A673 (cell line): ENCODE data around the gene FREY1. TPM values are rescaled to one million over a fixed set of nuclear protein-coding genes. Genes with fewer than 3 reads are reported as not detected.
A peak's percentile ranks its signal among the peaks of the same experiment; 100 is the strongest.

ENCODE experiments used
- BruUV-seq: library from RNA; stranded (reverse); fragments of 400-500 nt; replicated peaks from 2 replicates; lab custom pipeline; 2021; lab: Mats Ljungman, UMichigan
- CTCF ChIA-PET: fragments of 300-600 bp; sonication (Branson Sonifier 250); formaldehyde crosslinking; loops from one replicate; lab custom pipeline; 2022; ENCODE audit warnings: antibody characterized with exemption; lab: Charles Lee
- POLR2A ChIA-PET: fragments of 300-600 bp; sonication (Branson Sonifier 250); formaldehyde crosslinking; loops from one replicate; lab custom pipeline; 2022; ENCODE audit warnings: antibody characterized with exemption; ENCODE audit not compliant: low non-redundant PET; lab: Charles Lee
- DNase-seq: peaks from one replicate; pipeline ENCODE4 v3.0.0-alpha.2; 2015; ENCODE audit warnings: low spot score
- H3K27ac ChIP-seq: fragments of 200-600 bp; sonication (generic); 2 replicates; pipeline ENCODE4 v1.5.1; 2016; ENCODE audit warnings: mixed run types, low read depth, mild to moderate bottlenecking, mixed read lengths, antibody characterized with exemption, low read length; ENCODE audit not compliant: poor library complexity, severe bottlenecking
- H3K27me3 ChIP-seq: fragments of 200-600 bp; sonication (generic); replicated peaks from 2 replicates; pipeline ENCODE4 v1.6.1; 2017; ENCODE audit warnings: mixed run types, low read depth, mild to moderate bottlenecking, mixed read lengths, antibody characterized with exemption, low read length; ENCODE audit not compliant: insufficient read depth, poor library complexity
- H3K36me3 ChIP-seq: fragments of 200-600 bp; sonication (generic); 2 replicates; pipeline ENCODE4 v1.6.1; 2016; ENCODE audit warnings: mixed run types, mild to moderate bottlenecking, mixed read lengths, antibody characterized with exemption, low read length; ENCODE audit not compliant: insufficient read depth, poor library complexity, severe bottlenecking
- H3K4me1 ChIP-seq: fragments of 200-600 bp; sonication (generic); 2 replicates; pipeline ENCODE4 v1.6.1; 2017; ENCODE audit warnings: mixed run types, mild to moderate bottlenecking, mixed read lengths, antibody characterized with exemption, low read length; ENCODE audit not compliant: insufficient read depth, poor library complexity, severe bottlenecking
- H3K4me3 ChIP-seq: fragments of 200-600 bp; sonication (generic); 2 replicates; pipeline ENCODE4 v1.5.1; 2016; ENCODE audit warnings: low read depth, mixed run types, mild to moderate bottlenecking, mixed read lengths, low read length; ENCODE audit not compliant: poor library complexity, severe bottlenecking
- H3K9me3 ChIP-seq: fragments of 200-600 bp; sonication (generic); 2 replicates; pipeline ENCODE4 v1.6.1; 2016; ENCODE audit warnings: mixed run types, low read depth, mild to moderate bottlenecking, mixed read lengths, antibody characterized with exemption, low read length; ENCODE audit not compliant: poor library complexity, severe bottlenecking
- CTCF ChIP-seq: fragments of 300-800, 200-600 bp; sonication (generic); conservative IDR thresholded peaks from 2 replicates; pipeline ENCODE4 v1.5.1; 2017; ENCODE audit warnings: low read depth, mild to moderate bottlenecking, antibody characterized with exemption, low read length, moderate library complexity, mixed read lengths
- EZH2 ChIP-seq: fragments of 200-600 bp; sonication (generic); IDR thresholded peaks from 2 replicates; pipeline ENCODE4 v1.6.1; 2017; ENCODE audit warnings: borderline replicate concordance, low read depth, mild to moderate bottlenecking, mixed read lengths, antibody characterized with exemption, low read length; ENCODE audit not compliant: poor library complexity, severe bottlenecking
- intact Hi-C: fragments of 100-400 bp; cut with micrococcal nuclease; formaldehyde crosslinking; loops from one replicate; pipeline ENCODE4 v1.10.0; 2022; ENCODE audit not compliant: unreplicated experiment
- total RNA-seq: library from RNA; stranded (reverse); gene quantifications from 2 replicates; pipeline ENCODE4 v1.2.3, GENCODE V29; 2021

The FREY1 gene
- total RNA-seq, 1 experiment from 2014 or later: 3.8 TPM

GRCh38 chr11:45890886-45891550 is 16.1 kb downstream of the FREY1 start:
- Histone ChIP-seq H3K9me3 (no peaks in the 10 kb centered on the region), H3K4me1 (peaks cover 1% of the 10 kb centered on the region), H3K27me3 (no peaks in the 10 kb centered on the region), H3K27ac (no peak overlapping the region), H3K36me3 (no peaks in the 10 kb centered on the region), H3K4me3 (no peak overlapping the region)
- CTCF ChIA-PET: interaction anchor here (0.6 to 1.5 kb wide), 2 partner anchors 18 to 49 kb away, joined by 4 to 5 read pairs; no protein-coding TSS in a partner anchor
- intact Hi-C loops: no loop called here
- 0 out of 2 replicates have a peak, but pooled peaks have one; percentile 31 for TF ChIP-seq CTCF
- TF ChIP-seq EZH2: no peak
- DNase-seq: no peak
- POLR2A ChIA-PET: no interaction called here
- no TSS peak for BruUV-seq

- no peak overlapping the region for H3K4me3 ChIP-seq
- TF ChIP-seq CTCF (no peak), EZH2 (no peak)
- no peak overlapping the region for H3K27ac ChIP-seq
- CTCF ChIA-PET: interaction anchor here (1.5 kb wide), 1 partner anchor 17 kb away, joined by 5 read pairs; no protein-coding TSS in a partner anchor
- H3K27me3 ChIP-seq: no peaks in the 10 kb centered on the region
- H3K4me1 ChIP-seq: peaks cover 4% of the 10 kb centered on the region
- H3K9me3 ChIP-seq: no peaks in the 10 kb centered on the region
- POLR2A ChIA-PET: interaction anchor here (0.5 kb wide), 1 partner anchor 224 kb away, joined by 4 read pairs; no protein-coding TSS in a partner anchor
- intact Hi-C loops: loop anchor here (10.0 kb wide), 1 partner anchor 425 kb away; no protein-coding TSS in a partner anchor
- BruUV-seq: no TSS peak
- DNase-seq: no peak
- no peaks in the 10 kb centered on the region for H3K36me3 ChIP-seq
These were observed 17.1 kb downstream of the FREY1 start for GRCh38 chr11:45889966-45890365.

GRCh38 chr11:45889555-45889954 is 17.5 kb downstream of the FREY1 start:
- intact Hi-C loops: loop anchor here (10.0 kb wide), 1 partner anchor 425 kb away; no protein-coding TSS in a partner anchor
- H3K4me1 ChIP-seq: peaks cover 4% of the 10 kb centered on the region
- H3K36me3 ChIP-seq: no peaks in the 10 kb centered on the region
- no peak overlapping the region for H3K4me3 ChIP-seq
- DNase-seq: no peak
- no peaks in the 10 kb centered on the region for H3K27me3 ChIP-seq
- TF ChIP-seq EZH2 (no peak), CTCF (no peak)
- ChIA-PET CTCF (no interaction called here), POLR2A (no interaction called here)
- BruUV-seq: no TSS peak
- H3K9me3 ChIP-seq: no peaks in the 10 kb centered on the region
- no peak overlapping the region for H3K27ac ChIP-seq
